Activated naive CD4-positive, alpha-beta T cell treated with anti-CD3 and anti-CD28 coated beads, Interleukin-2, amount 50 U/mL, for 72 hours (primary cell): ENCODE results near the gene EFCAB11. TPM values are rescaled to one million over a fixed set of nuclear protein-coding genes. Genes with fewer than 3 reads are reported as not detected.
A peak's percentile ranks its signal among the peaks of the same experiment; 100 is the strongest.

Experiments used
- ATAC-seq, 2 donors: fragments of 150-1000 bp; cut with Tn5 transposase; 2 replicates each; pipeline ENCODE4 v1.10.0; 2021; ENCODE audit warnings: mild to moderate bottlenecking in 2 of 2, moderate library complexity in 2 of 2
- DNase-seq, 2 donors: peaks; one replicate each; pipeline ENCODE4 v3.0.0; 2021 to 2022; ENCODE audit warnings: low spot score in 2 of 2
- H3K27ac Mint-ChIP-seq, 2 donors: one replicate each; pipeline ENCODE4 v1.8.0; 2022; ENCODE audit warnings: mild to moderate bottlenecking in 2 of 2, mixed read lengths in 2 of 2
- H3K36me3 Mint-ChIP-seq, 2 donors: one replicate each; pipeline ENCODE4 v1.8.0; 2022; ENCODE audit warnings: mixed read lengths in 2 of 2
- H3K9me3 Mint-ChIP-seq, 2 donors: one replicate each; pipeline ENCODE4 v1.8.0; 2022; ENCODE audit warnings: mixed read lengths in 2 of 2
- total RNA-seq, 2 donors: library from RNA; stranded (reverse); gene quantifications; one replicate each; pipeline ENCODE4 v1.2.3, GENCODE V29; 2022

The EFCAB11 gene
- total RNA-seq, 2 donors from 2014 or later, result 8.9 to 12.5 TPM

DNA sequence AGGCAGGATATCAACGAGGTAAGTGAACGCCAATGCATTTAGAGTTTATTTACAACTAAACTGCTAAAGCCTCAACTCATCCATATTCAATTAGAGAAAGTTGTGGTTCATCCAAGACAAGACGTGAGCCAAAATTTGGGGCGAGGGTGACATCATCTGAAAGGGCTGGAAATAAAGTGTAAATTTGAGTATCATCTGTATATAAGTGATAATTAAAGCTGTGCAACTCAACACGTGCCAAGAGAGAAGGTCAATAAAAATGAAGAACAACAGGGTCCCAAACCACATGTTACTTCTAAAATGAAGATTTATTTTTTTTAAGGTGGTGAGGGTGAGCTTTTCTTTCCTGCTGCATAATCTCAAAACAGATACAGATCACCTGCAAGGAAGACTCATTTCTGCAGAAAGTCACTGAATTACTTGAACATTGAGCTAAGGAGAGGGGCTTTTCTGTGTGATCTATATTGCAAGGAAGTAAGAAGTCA lies 203.6 kb downstream of the EFCAB11 start:
- H3K27ac Mint-ChIP-seq, result peak overlapping the region; percentile 1 to 36
- ATAC-seq, result peak; percentile 71 to 88
- peaks cover 11 to 32% of the 10 kb centered on the region in 2 donors for H3K36me3 Mint-ChIP-seq
- peak in 1 of 2 donors; percentile 35 for DNase-seq
- peaks cover 11 to 35% of the 10 kb centered on the region in 2 donors for H3K9me3 Mint-ChIP-seq

DNA sequence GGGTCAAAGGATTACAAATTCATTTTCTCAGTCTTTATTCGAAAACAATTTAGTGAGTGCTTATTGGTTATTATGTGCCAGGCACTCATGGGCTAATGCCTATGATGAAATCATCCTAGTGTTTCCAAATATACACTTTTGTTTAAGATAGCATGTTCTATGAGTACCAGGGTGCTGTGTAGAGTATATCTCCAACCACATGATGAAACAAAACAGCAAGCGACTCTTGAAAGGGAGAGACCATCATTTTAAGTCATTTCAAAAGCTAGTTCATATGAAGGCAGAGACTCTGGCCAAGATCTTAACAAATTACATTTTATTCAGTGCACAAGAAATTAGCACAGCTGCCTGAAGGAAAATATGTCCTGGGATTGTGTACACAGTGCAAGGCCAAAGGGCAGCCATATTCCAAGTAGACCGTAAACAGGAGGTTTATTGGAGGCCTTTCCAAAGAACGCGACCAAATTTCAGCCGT lies 204.2 kb downstream of the EFCAB11 start:
- Mint-ChIP-seq H3K27ac (peak overlapping the region in 1 of 2 donors; percentile 36), H3K36me3 (peaks cover 11 to 32% of the 10 kb centered on the region in 2 donors), H3K9me3 (peaks cover 17 to 42% of the 10 kb centered on the region in 2 donors)
- ATAC-seq, result no peak
- no peak for DNase-seq

DNA sequence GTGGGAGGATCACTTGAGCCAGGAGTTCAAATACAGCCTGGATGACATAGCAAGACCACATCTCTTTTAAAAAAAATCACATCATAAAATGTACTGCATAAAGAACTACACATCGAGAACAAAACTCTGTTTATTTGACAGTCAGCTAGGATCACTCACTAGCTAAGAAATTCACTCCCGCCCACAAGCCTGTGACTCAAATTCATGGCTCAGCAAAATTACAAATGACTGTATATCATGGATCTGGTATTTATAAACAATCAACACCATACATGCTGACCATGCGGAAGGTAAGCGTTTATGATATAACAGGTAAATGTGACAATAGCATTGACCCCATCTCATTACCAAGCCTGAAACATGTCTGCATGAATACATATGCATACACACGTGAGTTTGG lies 206.5 kb downstream of the EFCAB11 start:
- no peak overlapping the region for H3K27ac Mint-ChIP-seq
- no peak for DNase-seq
- no peak for ATAC-seq
- H3K36me3 Mint-ChIP-seq, result peaks cover 11 to 22% of the 10 kb centered on the region in 2 donors
- H3K9me3 Mint-ChIP-seq, result peaks cover 19 to 38% of the 10 kb centered on the region in 2 donors

DNA sequence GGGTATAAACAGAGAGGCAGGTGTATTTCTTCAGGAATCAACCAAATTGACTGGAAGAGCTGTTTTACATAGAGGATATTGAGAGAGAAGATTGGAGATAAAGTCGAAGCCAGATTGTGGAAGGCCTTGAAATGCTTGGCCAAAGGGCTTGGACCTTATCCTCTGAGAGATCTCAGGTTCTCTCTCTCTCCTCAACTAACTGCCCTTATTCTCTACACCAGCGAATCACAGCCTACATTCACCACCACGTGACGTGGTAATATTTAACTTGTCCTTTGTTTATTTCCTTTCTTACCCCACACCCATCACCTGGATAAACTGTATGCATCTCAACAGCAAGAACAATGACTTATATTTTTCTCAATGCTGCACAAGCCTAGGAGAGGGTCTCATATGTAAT lies 207.4 kb downstream of the EFCAB11 start:
- no peak for ATAC-seq
- DNase-seq, result no peak
- H3K36me3 Mint-ChIP-seq, result peaks cover 11 to 26% of the 10 kb centered on the region in 2 donors
- H3K27ac Mint-ChIP-seq, result no peak overlapping the region
- H3K9me3 Mint-ChIP-seq, result peaks cover 19 to 41% of the 10 kb centered on the region in 2 donors

DNA sequence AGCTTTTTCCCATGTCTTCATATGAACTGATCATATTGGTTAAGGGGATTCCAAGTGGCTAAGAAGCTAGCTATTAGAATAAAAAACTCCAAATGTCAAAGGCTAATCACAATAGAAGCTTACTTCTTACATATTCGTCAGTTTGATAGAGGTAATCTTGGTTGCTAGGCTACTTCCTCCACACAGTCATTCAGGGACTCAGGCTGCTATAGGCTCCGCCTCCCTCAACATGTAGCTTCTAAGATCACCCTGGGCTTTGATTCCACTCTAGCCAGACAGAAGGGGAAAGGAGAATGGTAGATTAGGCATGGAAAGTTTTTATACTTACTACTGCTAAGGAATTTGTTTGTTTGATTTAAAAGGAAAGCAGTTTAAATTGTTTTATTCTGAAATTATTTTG lies 207.9 kb downstream of the EFCAB11 start:
- DNase-seq (no peak), ATAC-seq (peak in 1 of 2 donors; percentile 71)
- H3K36me3 Mint-ChIP-seq, result peaks cover 11 to 31% of the 10 kb centered on the region in 2 donors
- H3K27ac Mint-ChIP-seq, result peak overlapping the region in 1 of 2 donors; percentile 48
- peaks cover 19 to 43% of the 10 kb centered on the region in 2 donors for H3K9me3 Mint-ChIP-seq

DNA sequence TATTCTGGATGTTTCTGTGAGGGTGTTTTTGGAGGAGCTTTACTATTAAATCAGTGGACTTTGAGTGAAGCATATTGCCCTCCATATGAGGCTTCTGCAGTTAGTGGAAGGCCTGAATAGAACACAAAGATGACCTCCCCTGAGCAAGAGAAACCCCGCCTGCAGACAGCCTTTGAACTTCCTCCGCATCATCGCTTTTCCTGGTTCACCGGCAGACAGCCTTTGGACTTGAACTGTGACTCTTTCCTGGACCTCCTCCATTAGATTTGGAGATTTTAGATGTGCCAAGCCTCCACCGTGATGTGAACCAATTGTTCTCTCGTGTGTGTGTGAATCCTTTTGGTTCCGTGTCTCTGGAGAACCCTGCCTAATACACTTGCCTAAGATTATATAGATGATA lies 208.4 kb downstream of the EFCAB11 start:
- ATAC-seq (no peak), DNase-seq (no peak)
- Mint-ChIP-seq H3K9me3 (peaks cover 19 to 45% of the 10 kb centered on the region in 2 donors), H3K36me3 (peaks cover 11 to 35% of the 10 kb centered on the region in 2 donors), H3K27ac (peak overlapping the region in 1 of 2 donors; percentile 48)

Other genes starting within 250 kb of the EFCAB11 start
- 100 to 1,000 TPM in 1 of 2 donors, 10 to 100 TPM in 1; 99.2 to 109 TPM for gene TDP1, start 1.2 kb upstream of the EFCAB11 start, total RNA-seq
- not detected for gene KCNK13, start 107.3 kb upstream of the EFCAB11 start, total RNA-seq